Measurements from ENCODE around the gene PRR23E. TPM values are rescaled to one million over a fixed set of nuclear protein-coding genes. Genes with fewer than 3 reads are reported as not detected.

PRR23E gene
- total RNA-seq, 2 experiments from 2014 or later: not detected

- no peak for ATAC-seq (ENCODE audit: low read depth)
- Mint-ChIP-seq H3K4me1 (no peaks in the 10 kb centered on the region), H3K9me3 (peaks cover 2% of the 10 kb centered on the region)
Observed at GRCh38 chr3:127183931-127184869, 8.7 kb upstream of the PRR23E start.

GRCh38 chr3:127184870-127185216 is 8.1 kb upstream of the PRR23E start:
- no peak for DNase-seq
- Mint-ChIP-seq H3K27ac (no peak overlapping the region), H3K27me3 (peaks cover 4% of the 10 kb centered on the region), H3K4me1 (no peaks in the 10 kb centered on the region), H3K9me3 (peaks cover 2% of the 10 kb centered on the region), H3K36me3 (no peaks in the 10 kb centered on the region), H3K4me3 (no peak overlapping the region)
- ATAC-seq (ENCODE audit: low read depth): no peak
- POLR2A ChIA-PET: no interaction called here

More at GRCh38 chr3:127183931-127184869, 8.7 kb upstream of the PRR23E start:
- Mint-ChIP-seq H3K27me3 (peaks cover 4% of the 10 kb centered on the region), H3K36me3 (no peaks in the 10 kb centered on the region), H3K4me3 (no peak overlapping the region), H3K27ac (no peak overlapping the region)
- DNase-seq: no peak
- POLR2A ChIA-PET: no interaction called here

GRCh38 chr3:127185268-127185667 is 7.7 kb upstream of the PRR23E start:
- Mint-ChIP-seq H3K27me3 (peaks cover 4% of the 10 kb centered on the region), H3K4me1 (no peaks in the 10 kb centered on the region), H3K4me3 (no peak overlapping the region), H3K36me3 (no peaks in the 10 kb centered on the region), H3K27ac (no peak overlapping the region), H3K9me3 (peaks cover 2% of the 10 kb centered on the region)
- POLR2A ChIA-PET: no interaction called here
- no peak for DNase-seq
- no peak for ATAC-seq (ENCODE audit: low read depth)

GRCh38 chr3:127185962-127186674 is 6.8 kb upstream of the PRR23E start:
- H3K4me3 Mint-ChIP-seq: no peak overlapping the region
- H3K27ac Mint-ChIP-seq: no peak overlapping the region

GRCh38 chr3:127187316-127187715 is 5.6 kb upstream of the PRR23E start:
- ATAC-seq (ENCODE audit: low read depth) (no peak), DNase-seq (no peak)
- no peaks in the 10 kb centered on the region for H3K4me1 Mint-ChIP-seq
- peaks cover 5% of the 10 kb centered on the region for H3K9me3 Mint-ChIP-seq
- H3K27me3 Mint-ChIP-seq: peaks cover 7% of the 10 kb centered on the region
- no peaks in the 10 kb centered on the region for H3K36me3 Mint-ChIP-seq
- POLR2A ChIA-PET: no interaction called here
- no peak overlapping the region for H3K4me3 Mint-ChIP-seq
- H3K27ac Mint-ChIP-seq: no peak overlapping the region

More at GRCh38 chr3:127185962-127186674, 6.8 kb upstream of the PRR23E start:
- no peak for DNase-seq
- ATAC-seq (ENCODE audit: low read depth): no peak
- no peaks in the 10 kb centered on the region for H3K36me3 Mint-ChIP-seq
- POLR2A ChIA-PET: no interaction called here
- no peaks in the 10 kb centered on the region for H3K4me1 Mint-ChIP-seq
- peaks cover 2% of the 10 kb centered on the region for H3K9me3 Mint-ChIP-seq
- peaks cover 7% of the 10 kb centered on the region for H3K27me3 Mint-ChIP-seq

GRCh38 chr3:127193341-127193740 is 410 bp downstream of the PRR23E start:
- no peak overlapping the region for H3K27ac Mint-ChIP-seq
- DNase-seq: no peak
- no peak for ATAC-seq (ENCODE audit: low read depth)
- no peaks in the 10 kb centered on the region for H3K36me3 Mint-ChIP-seq
- no peaks in the 10 kb centered on the region for H3K4me1 Mint-ChIP-seq
- no peak overlapping the region for H3K4me3 Mint-ChIP-seq
- POLR2A ChIA-PET: no interaction called here
- peaks cover 3% of the 10 kb centered on the region for H3K9me3 Mint-ChIP-seq
- peaks cover 8% of the 10 kb centered on the region for H3K27me3 Mint-ChIP-seq

GRCh38 chr3:127193775-127194174 is 844 bp downstream of the PRR23E start:
- no peak overlapping the region for H3K27ac Mint-ChIP-seq
- H3K4me1 Mint-ChIP-seq: no peaks in the 10 kb centered on the region
- H3K9me3 Mint-ChIP-seq: peaks cover 3% of the 10 kb centered on the region
- ATAC-seq (ENCODE audit: low read depth): no peak
- no peaks in the 10 kb centered on the region for H3K36me3 Mint-ChIP-seq
- POLR2A ChIA-PET: no interaction called here
- DNase-seq: no peak
- no peak overlapping the region for H3K4me3 Mint-ChIP-seq
- H3K27me3 Mint-ChIP-seq: peaks cover 6% of the 10 kb centered on the region

- Mint-ChIP-seq H3K27ac (no peak overlapping the region), H3K36me3 (no peaks in the 10 kb centered on the region), H3K27me3 (peaks cover 6% of the 10 kb centered on the region), H3K4me3 (no peak overlapping the region), H3K9me3 (peaks cover 3% of the 10 kb centered on the region), H3K4me1 (no peaks in the 10 kb centered on the region)
- no peak for DNase-seq
- no peak for ATAC-seq (ENCODE audit: low read depth)
- POLR2A ChIA-PET: no interaction called here
Observed at GRCh38 chr3:127194601-127195187, 1.8 kb downstream of the PRR23E start.

GRCh38 chr3:127195417-127195816 is 2.5 kb downstream of the PRR23E start:
- Mint-ChIP-seq H3K27me3 (peaks cover 6% of the 10 kb centered on the region), H3K4me1 (no peaks in the 10 kb centered on the region), H3K36me3 (no peaks in the 10 kb centered on the region), H3K27ac (no peak overlapping the region), H3K4me3 (no peak overlapping the region), H3K9me3 (peaks cover 3% of the 10 kb centered on the region)
- DNase-seq (no peak), ATAC-seq (ENCODE audit: low read depth) (no peak)
- POLR2A ChIA-PET: no interaction called here

GRCh38 chr3:127196002-127196401 is 3.1 kb downstream of the PRR23E start:
- H3K36me3 Mint-ChIP-seq: no peaks in the 10 kb centered on the region
- H3K27ac Mint-ChIP-seq: no peak overlapping the region
- no peaks in the 10 kb centered on the region for H3K4me1 Mint-ChIP-seq
- peaks cover 3% of the 10 kb centered on the region for H3K9me3 Mint-ChIP-seq
- POLR2A ChIA-PET: no interaction called here
- no peak for DNase-seq
- H3K4me3 Mint-ChIP-seq: no peak overlapping the region
- H3K27me3 Mint-ChIP-seq: peaks cover 6% of the 10 kb centered on the region
- ATAC-seq (ENCODE audit: low read depth): no peak

- POLR2A ChIA-PET: no interaction called here
- Mint-ChIP-seq H3K4me3 (no peak overlapping the region), H3K27me3 (peaks cover 5% of the 10 kb centered on the region), H3K9me3 (peaks cover 3% of the 10 kb centered on the region), H3K36me3 (no peaks in the 10 kb centered on the region), H3K4me1 (no peaks in the 10 kb centered on the region), H3K27ac (no peak overlapping the region)
- DNase-seq (no peak), ATAC-seq (ENCODE audit: low read depth) (no peak)
Observed at GRCh38 chr3:127196466-127197299, 3.8 kb downstream of the PRR23E start.

- Mint-ChIP-seq H3K4me3 (no peak overlapping the region), H3K27ac (no peak overlapping the region), H3K4me1 (no peaks in the 10 kb centered on the region), H3K27me3 (peaks cover 5% of the 10 kb centered on the region), H3K9me3 (no peaks in the 10 kb centered on the region), H3K36me3 (no peaks in the 10 kb centered on the region)
- no peak for ATAC-seq (ENCODE audit: low read depth)
- POLR2A ChIA-PET: no interaction called here
- no peak for DNase-seq
Observed at GRCh38 chr3:127197300-127198189, 4.6 kb downstream of the PRR23E start.

Measured in activated naive CD8-positive, alpha-beta T cell treated with anti-CD3 and anti-CD28 coated beads, Interleukin-2, amount 10 ng/mL, durations not matched to agents 7 days and 5 days (primary cell).